Measurements from ENCODE around the gene CTSS.
A peak's percentile ranks its signal among the peaks of the same experiment; 100 is the strongest.

Gene CTSS

DNA sequence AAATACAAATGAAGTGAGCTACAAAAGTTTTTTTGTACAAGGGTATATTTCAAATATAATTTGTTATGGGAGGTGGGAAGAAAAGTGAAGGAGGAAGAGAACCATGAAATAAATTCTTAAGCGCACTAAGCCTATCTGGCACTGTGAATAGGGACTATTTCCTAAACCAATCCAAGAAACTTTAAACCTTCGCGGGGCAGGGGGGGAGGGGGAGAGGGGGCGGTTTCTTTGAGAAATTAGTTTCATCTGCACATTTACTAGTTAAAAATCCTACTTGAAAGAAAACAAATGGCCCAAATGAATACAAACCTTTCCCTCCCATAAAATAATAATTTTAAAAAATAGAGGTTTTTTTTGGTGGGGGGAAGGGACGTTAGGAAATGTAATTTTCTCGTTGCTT lies 69.0 kb downstream of the CTSS start:
- peak; percentile 48 for DNase-seq

GRCh38 chr1:150696162-150696561 lies 69.4 kb downstream of the CTSS start:
- DNase-seq, result peak; percentile 43

GRCh38 chr1:150695561-150695960 lies 70.0 kb downstream of the CTSS start:
- no peak for DNase-seq

DNA sequence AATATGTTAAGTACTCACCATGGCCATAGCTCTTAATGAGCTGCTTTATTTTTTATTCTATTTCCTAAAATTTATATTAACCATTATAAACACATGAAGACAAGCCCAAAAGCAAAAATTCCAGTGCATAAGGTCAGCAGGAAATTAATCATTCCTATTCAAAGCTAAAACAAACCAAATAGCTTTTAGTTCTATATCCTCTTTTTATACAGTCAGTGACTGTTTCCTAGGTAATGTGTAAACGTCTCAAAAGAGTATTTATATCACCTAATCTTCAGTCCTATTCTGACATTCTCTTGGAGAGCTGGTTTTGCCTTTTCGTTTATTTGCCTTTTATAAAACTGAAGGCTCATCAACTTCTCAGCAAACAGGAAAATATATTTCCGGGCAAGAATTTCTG lies 72.9 kb downstream of the CTSS start:
- DNase-seq, result no peak

- no peak for DNase-seq
Measured at GRCh38 chr1:150688763-150689162, 76.8 kb downstream of the CTSS start.

DNA sequence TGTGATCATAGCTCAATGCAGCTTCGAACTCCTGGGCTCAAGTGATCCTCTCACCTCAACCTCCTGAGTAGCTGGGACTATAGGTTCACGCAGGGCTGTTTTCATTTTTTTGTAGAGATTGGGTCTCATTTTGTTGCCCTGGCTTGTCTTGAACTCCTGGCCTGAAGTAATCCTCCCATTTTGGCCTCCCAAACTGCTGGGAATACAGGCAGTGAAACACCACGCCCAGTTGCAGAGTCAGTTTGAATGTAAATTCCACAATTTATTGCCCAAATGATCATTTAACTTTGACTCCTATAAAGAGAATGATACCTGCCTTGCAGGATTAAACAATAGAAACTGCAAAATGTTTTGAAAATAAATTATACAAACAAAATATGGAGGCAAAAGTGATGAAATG lies 79.3 kb downstream of the CTSS start:
- no peak for DNase-seq

- DNase-seq, result no peak
Measured at GRCh38 chr1:150683914-150684313, 81.7 kb downstream of the CTSS start.

Data from DMS53 (cell line).